Placental pericyte (primary cell): ENCODE results near the gene OR52E6. TPM values are rescaled to one million over a fixed set of nuclear protein-coding genes. Genes with fewer than 3 reads are reported as not detected.

Experiments used
- total RNA-seq: library from RNA; depleted of rRNA; stranded (reverse); fragments of >200 nt; gene quantifications from 2 replicates; pipeline ENCODE4 v1.2.3, GENCODE V29; 2012

Gene OR52E6
- 0.86 TPM in 1 of 2 replicates, not detected in the other for total RNA-seq

GRCh38 chr11:5841797-5842196, at the start of gene OR52E6:
OR52E6 (minus strand) TSS chr11:5841897; CDS start chr11:5841897, 0 bp downstream.

GRCh38 chr11:5880329-5880728, 38.6 kb upstream of the OR52E6 start, which contains the start of gene OR52E4:
OR52E4 (plus strand) TSS chr11:5880629; CDS start chr11:5884293, 3,664 bp downstream.

GRCh38 chr11:5857590-5857989, 15.9 kb upstream of the OR52E6 start, which contains the start of gene OR52E8:
OR52E8 (minus strand) TSS chr11:5857690; CDS start chr11:5857690, 0 bp downstream.

GRCh38 chr11:5808500-5809121, 33.1 kb downstream of the OR52E6 start, which contains the start of gene OR52N2:
OR52N2 (plus strand) TSS chr11:5808924; CDS start chr11:5820336, 11,412 bp downstream.

GRCh38 chr11:5791165-5791564, 50.5 kb downstream of the OR52E6 start, which contains the start of gene OR52N1:
OR52N1 (minus strand) TSS chr11:5791265; CDS start chr11:5788816, 2,449 bp downstream.

Other genes starting within 250 kb of the OR52E6 start
- gene TRIM6, start 245.3 kb downstream of the OR52E6 start, total RNA-seq, result 3.7 and 14.0 TPM in 2 replicates
- 4.4 and 9.6 TPM in 2 replicates for gene TRIM34, start 216.9 kb downstream of the OR52E6 start, total RNA-seq
- 41.4 and 62.2 TPM in 2 replicates for gene TRIM5, start 156.8 kb downstream of the OR52E6 start, total RNA-seq
- gene TRIM22, start 152.1 kb downstream of the OR52E6 start, total RNA-seq, result 54.7 and 57.0 TPM in 2 replicates
- not detected in 2 replicates for gene OR56B1, start 105.4 kb downstream of the OR52E6 start, total RNA-seq
- 0.14 TPM in 1 of 2 replicates, not detected in the other for gene OR52N4, start 87.7 kb downstream of the OR52E6 start, total RNA-seq
- gene OR52N5, start 58.5 kb downstream of the OR52E6 start, total RNA-seq, result 0.72 TPM in 1 of 2 replicates, not detected in the other
- 0.43 and 0.44 TPM in 2 replicates for gene OR52N1, start 50.6 kb downstream of the OR52E6 start, total RNA-seq
- gene OR52N2, start 33.0 kb downstream of the OR52E6 start, total RNA-seq, result not detected in 2 replicates
- 1.0 TPM in 1 of 2 replicates, not detected in the other for gene OR52E8, start 15.8 kb upstream of the OR52E6 start, total RNA-seq
- gene OR52E4, start 38.7 kb upstream of the OR52E6 start, total RNA-seq, result not detected in 2 replicates
- not detected in 2 replicates for gene OR52E5, start 51.3 kb upstream of the OR52E6 start, total RNA-seq
- not detected in 2 replicates for gene OR56A3, start 100.4 kb upstream of the OR52E6 start, total RNA-seq
- gene OR56A5, start 126.6 kb upstream of the OR52E6 start, total RNA-seq, result not detected in 2 replicates
- not detected in 2 replicates for gene OR52L1, start 145.1 kb upstream of the OR52E6 start, total RNA-seq
- not detected in 2 replicates for gene OR56A4, start 165.0 kb upstream of the OR52E6 start, total RNA-seq
- under 0.01 TPM in 1 of 2 replicates, not detected in the other for gene OR56A1, start 188.9 kb upstream of the OR52E6 start, total RNA-seq